HG02970 (cell line): ENCODE measurements around the gene ADAT3.
"Not testable (repeated sequence)": the region's sequence is repeated elsewhere in the genome, so short reads cannot be mapped to it uniquely, and the experiment has no call there.

Source experiments
- ATAC-seq: cut with Tn5 transposase; IDR thresholded peaks from one replicate; pipeline ENCODE4 v1.9.1; 2021; ENCODE audit warnings: mild to moderate bottlenecking, moderate library complexity, moderate number of reproducible peaks; ENCODE audit not compliant: unreplicated experiment, low FRiP score

The ADAT3 gene

DNA sequence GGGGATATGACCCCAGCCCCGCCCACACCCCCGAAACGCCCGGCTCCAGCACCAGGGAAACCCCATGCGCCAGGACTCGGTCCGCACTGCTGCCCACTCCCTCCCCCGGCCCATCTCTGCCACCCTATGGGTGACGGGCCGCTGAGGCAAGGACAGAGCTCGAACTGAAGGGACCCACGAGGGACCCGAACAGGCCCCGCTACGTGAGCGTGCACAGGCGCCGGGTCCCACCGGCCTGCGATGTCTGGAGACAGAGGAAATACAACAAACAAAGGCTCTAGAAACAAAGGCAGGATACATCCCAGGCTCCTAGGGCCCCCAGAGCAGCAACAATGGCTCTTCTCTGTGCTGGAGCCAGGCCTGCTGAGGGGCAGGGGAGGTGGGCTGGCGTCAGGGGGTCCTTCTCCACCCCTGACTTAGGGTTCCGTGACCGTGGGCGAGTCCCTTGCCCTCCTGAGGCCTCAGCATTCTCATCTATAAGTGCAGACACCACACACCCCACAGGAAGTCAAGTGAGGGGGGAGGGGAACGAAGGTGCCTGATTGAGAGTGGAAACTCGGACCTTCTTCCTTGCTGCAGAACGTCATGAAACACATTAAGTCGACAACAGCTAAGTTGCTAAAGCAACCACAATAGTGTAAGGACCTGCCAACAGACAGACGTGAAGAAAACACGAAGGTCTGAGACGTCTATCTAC is 23.0 kb upstream of the ADAT3 start:
- ATAC-seq, result no peak

- no peak for ATAC-seq
Observed at GRCh38 chr19:1882786-1883692, 22.2 kb upstream of the ADAT3 start.

- ATAC-seq, result no peak
Observed at GRCh38 chr19:1883784-1884183, 21.4 kb upstream of the ADAT3 start.

DNA sequence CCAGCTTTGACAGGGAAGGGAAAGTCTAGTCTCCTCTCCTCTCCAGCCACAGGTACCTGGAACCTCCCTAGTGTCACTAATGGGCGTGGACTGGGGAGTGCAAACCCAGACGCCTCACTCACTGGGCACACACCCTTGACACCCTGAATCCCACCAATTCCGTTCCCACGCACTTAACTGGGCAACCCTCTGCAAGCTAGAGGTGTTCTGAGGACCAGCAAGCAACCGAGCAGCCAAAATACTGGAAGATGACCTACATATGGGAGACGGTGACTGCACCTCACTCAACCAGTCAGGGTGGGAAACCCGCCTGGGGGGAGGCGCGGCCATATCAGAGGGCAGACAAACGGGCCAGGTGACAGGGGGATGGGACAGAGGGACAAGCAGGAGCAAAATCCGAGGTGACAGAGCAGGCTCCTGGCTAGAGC is 20.9 kb upstream of the ADAT3 start:
- no peak for ATAC-seq

GRCh38 chr19:1884719-1885334 is 20.4 kb upstream of the ADAT3 start:
- peak; percentile 10 for ATAC-seq

DNA sequence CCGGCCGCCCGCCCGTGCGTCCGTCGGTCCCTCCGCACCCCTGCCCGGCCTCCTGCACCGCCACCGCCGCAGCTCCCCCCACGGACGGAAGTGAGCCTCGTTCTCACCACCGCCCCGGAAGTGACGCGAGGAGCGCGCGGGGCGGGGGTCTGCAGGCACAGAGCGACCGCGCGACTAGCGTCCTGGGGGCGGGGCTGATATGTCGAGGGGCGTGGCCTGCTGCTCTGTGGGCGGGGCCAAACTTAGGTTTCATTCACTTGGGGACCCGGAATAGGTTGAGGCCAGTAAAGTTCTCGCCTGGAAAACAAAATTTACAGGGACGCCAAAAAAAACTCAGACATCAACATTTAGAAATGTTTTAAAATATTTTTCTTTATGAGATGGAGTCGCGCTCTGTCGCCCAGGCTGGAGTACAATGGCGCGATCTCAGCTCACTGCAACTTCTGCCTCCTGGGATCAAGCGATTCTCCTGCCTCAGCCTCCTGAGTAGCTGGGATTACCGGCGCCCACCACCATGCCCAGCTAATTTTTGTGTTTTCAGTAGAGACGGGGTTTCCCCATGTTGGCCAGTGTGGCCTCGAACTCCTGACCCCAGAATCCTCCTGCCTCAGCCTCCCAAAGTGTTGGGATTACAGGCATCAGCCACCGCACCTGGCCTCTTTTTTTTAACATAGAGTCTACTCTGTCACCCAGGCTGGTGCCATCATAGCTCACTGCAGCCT is 19.6 kb upstream of the ADAT3 start, which contains the start of gene ABHD17A:
ABHD17A (minus strand) TSS at position 99 of the 722 bp plus-strand sequence. CDS start 3,930 bp downstream, outside the sequence.
- peak; percentile 87 for ATAC-seq

DNA sequence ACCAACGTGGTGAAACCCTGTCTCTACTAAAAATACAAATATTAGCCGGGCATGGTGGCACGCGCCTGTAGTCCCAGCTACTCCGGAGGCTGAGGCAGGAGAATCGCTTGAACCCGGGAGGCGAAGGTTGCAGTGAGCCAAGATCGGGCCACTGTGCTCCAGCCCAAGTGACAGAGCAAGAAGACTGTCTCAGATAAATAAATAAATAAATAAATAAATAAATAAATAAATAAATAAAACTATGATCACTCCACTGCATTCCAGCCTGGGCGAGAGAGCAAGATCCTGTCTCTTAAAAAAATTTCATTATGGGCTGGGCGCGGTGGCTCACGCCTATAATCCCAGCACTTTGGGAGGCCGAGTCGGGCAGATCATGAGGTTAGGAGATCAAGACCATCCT is 18.8 kb upstream of the ADAT3 start:
- not testable (repeated sequence) for ATAC-seq

GRCh38 chr19:1888385-1888784 is 16.8 kb upstream of the ADAT3 start:
- ATAC-seq, result no peak

- ATAC-seq, result no peak
Observed at GRCh38 chr19:1889907-1890306, 15.3 kb upstream of the ADAT3 start.

DNA sequence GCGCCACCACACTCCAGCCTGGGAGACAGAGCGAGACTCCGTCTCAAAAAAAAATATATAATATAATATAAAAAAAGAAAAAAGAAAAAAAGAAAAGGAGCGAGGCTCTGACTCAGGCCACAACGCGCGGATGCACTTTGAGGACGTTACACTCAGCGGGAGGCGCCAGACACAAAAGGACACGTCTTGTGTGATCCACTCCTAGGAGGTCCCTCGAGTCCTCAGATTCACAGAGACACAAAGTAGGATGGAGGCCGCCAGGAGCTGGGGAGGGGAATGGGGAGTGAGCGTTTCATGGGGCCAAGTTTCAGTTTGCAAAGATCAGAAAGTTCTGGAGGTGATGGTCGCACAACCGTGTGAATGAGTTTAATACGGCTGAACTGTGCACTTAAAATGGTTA is 11.4 kb upstream of the ADAT3 start:
- ATAC-seq, result no peak

DNA sequence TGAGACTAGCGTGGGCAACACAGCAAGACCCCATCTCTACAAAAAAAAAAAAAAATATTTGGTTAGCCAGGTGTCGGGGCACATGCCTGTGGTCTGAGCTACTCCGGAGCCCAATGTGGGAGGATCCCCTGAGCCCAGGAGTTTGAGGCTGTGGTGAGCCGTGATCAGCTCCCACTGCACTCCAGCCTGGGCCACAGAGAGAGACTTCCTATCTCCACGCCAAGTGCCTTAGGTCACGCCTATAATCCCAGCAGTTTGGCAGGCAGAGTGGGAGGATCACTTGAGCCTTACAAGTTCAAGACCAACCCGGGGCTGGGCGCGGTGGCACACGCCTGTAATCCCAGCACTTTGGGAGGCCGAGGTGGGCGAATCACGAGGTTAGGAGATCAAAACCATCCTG is 8.7 kb upstream of the ADAT3 start:
- no peak for ATAC-seq

GRCh38 chr19:1901940-1902404 is 3.2 kb upstream of the ADAT3 start:
- ATAC-seq, result no peak

DNA sequence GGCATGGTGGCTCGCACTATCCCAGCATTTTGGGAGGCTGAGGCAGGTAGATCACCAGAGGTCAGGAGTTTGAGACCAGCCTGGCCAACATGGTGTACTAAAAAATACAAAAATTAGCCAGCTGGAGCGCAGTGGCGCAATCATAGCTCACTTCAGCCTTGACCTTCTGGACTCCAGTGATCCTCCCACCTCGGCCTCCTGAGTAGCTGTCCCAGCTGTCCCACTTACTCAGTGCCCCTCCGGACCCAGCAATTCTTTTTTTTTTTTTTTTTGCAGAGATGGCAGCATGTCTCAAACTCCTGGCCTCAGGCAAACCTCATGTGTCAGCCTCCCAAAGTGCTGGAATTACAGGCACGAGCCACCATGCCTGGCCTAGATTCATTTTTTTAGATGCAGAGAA is 2.3 kb upstream of the ADAT3 start:
- no peak for ATAC-seq

DNA sequence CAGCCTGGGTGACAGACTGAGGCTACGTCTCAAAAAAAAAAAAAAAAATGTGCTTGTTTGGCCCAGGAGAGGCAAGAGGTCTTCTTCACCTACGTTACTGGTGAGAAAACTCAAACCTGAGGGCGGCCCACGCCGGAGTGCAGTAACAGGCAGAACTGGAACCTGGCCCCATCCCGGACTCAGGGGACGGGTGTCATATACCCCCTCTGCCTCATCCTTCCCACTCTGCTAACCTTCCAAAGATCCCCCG is 414 bp upstream of the ADAT3 start:
- ATAC-seq, result no peak

GRCh38 chr19:1905863-1906375 is 720 bp downstream of the ADAT3 start:
- ATAC-seq, result no peak

DNA sequence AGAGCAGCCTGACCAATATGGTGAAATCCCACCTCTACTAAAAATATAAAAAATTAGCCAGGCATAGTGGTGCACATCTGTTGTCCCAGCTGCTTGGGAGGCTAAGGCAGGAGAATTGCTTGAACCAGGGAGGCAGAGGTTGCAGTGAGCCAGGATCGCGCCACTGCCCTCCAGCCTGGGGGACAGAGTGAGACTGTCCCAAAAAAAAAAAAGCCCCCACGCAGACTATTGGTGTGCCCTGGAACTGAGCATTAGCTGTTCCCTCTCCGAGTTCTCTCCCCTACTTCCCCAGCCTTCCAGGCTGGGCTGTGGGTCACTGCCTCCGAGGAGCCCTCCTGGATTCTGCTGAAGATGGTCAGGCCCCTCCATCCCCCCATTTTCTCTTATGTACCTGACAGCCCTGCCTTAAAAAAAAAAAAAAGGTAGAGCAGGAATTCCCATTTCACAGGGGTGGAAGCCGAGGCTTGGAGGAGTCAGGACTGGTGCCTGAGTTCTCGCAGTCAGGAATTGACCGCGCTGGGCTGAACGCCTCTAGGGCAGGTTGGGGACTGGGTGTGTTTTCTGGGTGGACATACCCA is 1.9 kb downstream of the ADAT3 start:
- ATAC-seq, result no peak

- ATAC-seq, result no peak
Observed at GRCh38 chr19:1907563-1908363, 2.6 kb downstream of the ADAT3 start.

- no peak for ATAC-seq
Observed at GRCh38 chr19:1908364-1908678, 3.1 kb downstream of the ADAT3 start.

GRCh38 chr19:1909761-1910080 is 4.5 kb downstream of the ADAT3 start:
- no peak for ATAC-seq

DNA sequence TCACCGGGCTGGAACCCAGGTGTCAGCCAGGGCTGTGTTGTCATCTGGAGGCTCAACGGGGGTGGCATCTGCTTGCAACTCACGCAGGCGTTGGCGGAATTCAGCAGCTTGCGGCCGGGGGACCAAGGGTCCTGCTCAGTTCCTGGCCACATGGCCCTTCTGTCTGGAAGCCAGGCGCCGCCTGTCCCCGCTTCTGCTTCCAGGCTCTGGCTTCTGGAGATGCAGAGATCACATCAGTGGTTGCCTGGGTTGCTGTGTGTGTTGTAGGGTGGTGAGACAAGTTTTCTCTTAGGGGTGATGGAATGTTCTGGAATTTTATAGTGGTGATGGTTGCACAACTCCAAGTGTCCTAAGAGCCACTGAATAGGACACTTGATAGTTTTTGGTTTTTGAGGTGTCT is 5.0 kb downstream of the ADAT3 start:
- ATAC-seq, result no peak
